Posterior vena cava (tissue), 2 donors: ENCODE measurements around the gene SERHL2. TPM values are rescaled to one million over a fixed set of nuclear protein-coding genes. Genes with fewer than 3 reads are reported as not detected.
"Not testable (repeated sequence)": the region's sequence is repeated elsewhere in the genome, so short reads cannot be mapped to it uniquely, and the experiment has no call there.

Experiments
- DNase-seq: peaks from one replicate; pipeline ENCODE4 v3.0.0-alpha.2; 2020; ENCODE audit warnings: low spot score
- intact Hi-C, 2 donors: fragments of 100-400 bp; cut with DNase I; formaldehyde crosslinking; loops; one replicate each; pipeline versions ENCODE4 v1.14.1 to v1.14.2; 2022 to 2023
- long read RNA-seq, 2 donors: library from polyadenylated mRNA; unstranded; transcript quantifications; one replicate each; pipeline ENCODE4 v2.0.0, GENCODE V29; 2020 to 2021
- total RNA-seq, 2 donors: library from RNA; stranded (reverse); fragmentation: NEBNext Ultra II Directional; extraction: Animal tissue kit (Norgen Biotek cat#: 25700); gene quantifications; one replicate each; pipeline ENCODE4 v1.2.1, GENCODE V29; 2021
- donor health status: DM: yes; HTN: yes; CAD: no.
- donor health status: DM: yes; HTN: yes; CAD: no.

The SERHL2 gene, protein sequence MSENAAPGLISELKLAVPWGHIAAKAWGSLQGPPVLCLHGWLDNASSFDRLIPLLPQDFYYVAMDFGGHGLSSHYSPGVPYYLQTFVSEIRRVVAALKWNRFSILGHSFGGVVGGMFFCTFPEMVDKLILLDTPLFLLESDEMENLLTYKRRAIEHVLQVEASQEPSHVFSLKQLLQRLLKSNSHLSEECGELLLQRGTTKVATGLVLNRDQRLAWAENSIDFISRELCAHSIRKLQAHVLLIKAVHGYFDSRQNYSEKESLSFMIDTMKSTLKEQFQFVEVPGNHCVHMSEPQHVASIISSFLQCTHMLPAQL
- 1 to 10 TPM; 1.3 to 2.0 TPM for total RNA-seq
- long read RNA-seq, donor 1, partial matches to known transcripts: 0 of 4 reads
- long read RNA-seq, donor 1, other reads (novel, unspliced or antisense): 4 of 4 reads
- long read RNA-seq, donor 2, partial matches to known transcripts: 1 of 11 reads
- long read RNA-seq, donor 2, other reads (novel, unspliced or antisense): 10 of 11 reads

DNA sequence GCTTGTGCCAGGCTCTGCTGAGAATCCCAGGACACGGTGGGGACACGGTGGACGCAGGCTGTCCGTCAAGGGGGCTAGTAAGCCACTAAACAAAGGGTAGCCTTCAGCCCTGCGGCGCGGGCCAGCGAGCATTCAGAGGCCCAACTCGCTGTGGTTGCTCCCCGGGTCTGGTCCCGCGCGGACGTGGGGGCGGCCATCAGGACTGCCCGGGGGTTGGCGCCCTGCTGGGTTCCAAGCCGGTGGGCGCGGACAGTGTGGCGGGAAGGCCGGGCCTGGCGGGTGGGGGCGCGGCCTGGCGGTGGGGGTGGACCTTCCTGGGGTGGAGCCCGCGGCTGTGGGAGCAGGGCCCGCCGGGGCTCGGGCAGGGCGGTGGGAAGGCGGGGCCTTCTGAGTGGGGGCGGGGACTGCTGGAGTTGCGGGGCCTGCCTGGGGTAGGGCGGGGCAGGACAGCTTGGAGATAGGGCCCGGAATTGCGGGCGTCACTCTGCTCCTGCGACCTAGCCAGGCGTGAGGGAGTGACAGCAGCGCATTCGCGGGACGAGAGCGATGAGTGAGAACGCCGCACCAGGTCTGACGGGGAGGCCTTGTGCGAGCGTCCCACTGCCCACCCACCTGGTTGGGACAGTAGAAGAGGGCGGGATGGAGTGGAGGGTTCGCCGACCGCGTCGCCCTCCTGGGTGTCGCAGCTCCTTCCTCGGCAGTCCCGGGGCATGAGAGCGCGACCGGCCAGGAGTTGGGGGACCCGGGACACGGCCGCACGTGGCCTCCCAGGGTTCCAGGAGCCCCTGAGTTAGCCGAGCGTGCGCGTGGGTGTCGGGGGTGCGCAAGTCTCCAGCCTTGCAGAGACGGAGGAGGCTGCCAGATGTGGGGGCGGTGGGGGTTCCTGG is at the start of gene SERHL2:
TSS of gene SERHL2 (plus strand) at position 482 of the 887 bp plus-strand sequence. CDS start at position 547, 65 bp downstream.
- intact Hi-C loops: no loop called here
- peak; percentile 95 for DNase-seq

DNA sequence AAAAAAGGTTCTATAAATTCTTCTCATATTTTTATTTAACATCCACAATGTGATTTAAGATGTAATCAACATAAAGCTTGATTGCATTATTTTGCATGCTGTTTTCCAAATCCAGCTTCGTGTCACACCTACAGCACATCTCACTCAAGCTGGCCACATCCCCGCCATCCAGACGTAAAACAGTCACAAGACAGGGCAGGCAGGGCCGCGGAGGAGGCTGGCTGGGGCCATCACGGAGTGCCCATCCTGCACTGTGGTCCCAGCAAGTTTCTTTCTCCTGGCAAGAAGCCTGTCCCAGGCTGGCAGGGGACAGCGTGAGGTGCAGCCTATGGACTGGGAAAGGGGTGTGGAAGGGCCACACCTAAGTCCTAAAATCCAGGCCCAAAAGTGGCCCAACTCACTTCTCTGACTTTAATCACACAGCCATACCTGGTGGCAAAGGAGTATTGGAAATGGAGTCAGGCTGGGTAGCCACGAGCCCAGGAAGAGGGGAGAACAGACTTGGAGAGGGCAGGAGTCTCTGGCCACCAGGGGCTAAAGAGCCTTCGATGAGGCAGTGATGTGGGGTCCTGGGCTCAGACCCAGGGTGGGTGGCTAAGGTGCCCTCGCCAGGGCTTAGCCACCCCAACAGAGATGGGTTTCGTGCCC is 45.3 kb upstream of the SERHL2 start:
- intact Hi-C loops, DNase-seq: not testable (repeated sequence)

DNA sequence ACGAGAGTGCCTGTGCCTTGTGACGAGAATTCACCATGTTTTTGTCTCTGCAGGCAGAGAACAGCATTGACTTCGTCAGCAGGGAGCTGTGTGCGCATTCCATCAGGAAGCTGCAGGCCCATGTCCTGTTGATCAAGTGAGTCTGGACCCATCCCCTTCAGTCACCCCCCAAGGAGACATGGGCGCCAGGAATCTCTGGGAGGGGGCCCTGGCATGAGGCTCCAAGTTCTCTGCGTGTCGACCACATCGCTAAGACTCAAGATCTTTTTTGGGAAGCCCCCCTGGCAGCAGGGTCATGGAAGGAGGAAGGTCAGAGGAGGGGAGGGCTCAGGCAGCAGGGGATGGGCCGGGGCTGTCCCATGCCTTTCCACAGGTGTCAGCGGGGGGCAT is 44.8 kb upstream of the SERHL2 start:
- intact Hi-C loops, DNase-seq: not testable (repeated sequence)

DNA sequence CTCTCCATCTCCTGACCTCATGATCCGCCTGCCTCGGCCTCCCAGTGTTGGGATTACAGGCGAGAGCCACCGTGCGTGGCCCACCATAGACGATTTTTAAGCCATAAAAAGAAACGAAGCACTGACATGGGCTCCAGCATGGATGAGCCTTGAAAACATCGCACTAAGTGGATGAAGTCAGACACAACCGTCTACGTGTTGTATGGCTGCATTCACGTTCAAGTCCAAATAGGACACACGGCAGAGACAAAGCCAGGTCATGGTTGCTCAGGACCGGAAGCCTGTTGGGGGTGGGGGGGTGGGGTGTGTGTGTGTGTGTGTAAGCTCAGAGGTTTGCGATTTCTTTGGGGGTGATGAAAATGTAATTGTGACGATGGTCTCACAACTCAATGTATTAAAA is 44.2 kb upstream of the SERHL2 start:
- DNase-seq: no peak
- intact Hi-C loops: no loop called here

DNA sequence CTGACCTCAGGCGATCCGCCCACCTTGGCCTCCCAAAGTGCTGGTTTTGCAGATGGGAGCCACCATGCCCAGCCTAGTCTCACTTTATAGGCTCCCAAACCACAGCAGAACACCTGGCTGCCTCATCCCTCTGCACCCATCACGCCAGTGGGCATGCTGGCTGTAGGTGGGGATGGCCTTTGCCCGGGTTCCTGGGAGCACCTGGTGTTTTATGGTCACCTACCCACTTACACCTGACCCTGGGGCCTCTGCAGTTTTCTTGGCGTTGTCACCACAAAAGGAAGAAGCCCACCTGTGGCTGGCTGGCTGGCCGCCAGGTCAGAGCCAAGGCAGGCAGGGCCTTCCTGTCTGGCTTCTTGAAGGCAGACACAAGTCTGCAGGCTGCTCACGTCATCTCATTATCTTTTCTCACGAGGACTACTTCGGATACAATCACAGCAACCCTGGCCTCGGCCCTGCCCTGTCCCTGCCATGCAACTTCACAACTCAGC is 42.3 kb upstream of the SERHL2 start:
- intact Hi-C loops: no loop called here
- no peak for DNase-seq

DNA sequence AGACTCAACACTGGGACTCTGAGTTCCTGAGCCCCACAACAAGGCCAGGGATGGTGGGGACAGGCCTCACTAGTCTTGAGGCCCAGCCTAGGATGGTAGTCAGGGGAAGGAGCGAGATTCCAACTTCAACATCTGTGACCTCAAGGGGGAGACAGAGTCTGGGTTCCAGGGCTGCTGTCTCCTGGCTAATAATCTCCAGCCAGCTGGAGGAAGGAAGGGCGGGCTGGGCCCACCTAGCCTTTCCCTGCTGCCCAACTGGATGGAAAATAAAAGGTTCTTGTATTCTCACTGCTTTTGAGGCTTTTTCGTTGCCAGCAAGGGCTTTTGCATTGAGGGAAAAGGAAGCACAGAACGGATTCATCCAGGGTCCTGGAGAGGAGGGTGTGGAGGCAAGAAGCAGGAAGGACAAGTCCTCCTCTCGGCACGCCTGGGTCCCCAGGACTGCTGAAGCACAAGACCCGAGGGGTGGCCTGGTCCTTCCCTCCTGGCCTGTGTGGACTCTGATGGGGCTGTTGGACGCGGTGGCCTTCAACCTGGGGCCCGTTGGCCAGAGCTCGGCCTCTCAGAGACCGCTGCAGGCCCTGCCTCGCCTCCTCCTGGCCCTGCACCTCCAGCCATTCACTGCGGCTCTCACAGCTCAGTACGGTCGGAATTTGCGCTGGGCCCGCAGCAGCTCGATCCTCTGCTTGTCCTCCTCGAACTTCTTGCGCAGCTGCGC is 41.3 kb upstream of the SERHL2 start:
- intact Hi-C loops, DNase-seq: not testable (repeated sequence)

DNA sequence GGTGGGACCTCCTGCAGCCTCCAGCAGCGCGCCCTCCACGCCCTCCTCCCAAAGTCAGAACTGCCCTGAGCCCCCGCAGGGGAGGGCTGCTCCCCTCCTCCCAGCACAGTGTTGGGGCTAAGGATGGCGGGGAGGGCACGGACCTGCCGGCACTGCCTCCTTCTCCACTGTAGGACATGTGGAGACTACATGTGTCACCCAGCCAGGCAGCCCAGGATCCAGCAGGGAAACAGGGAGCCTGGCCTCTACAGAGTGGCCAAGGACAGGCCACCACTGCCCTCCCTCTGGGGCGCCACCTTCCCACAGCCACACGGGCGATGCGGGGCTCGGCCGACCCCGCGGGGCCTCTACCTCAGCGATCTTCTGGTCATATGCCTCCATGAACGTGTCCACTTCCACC is 39.4 kb upstream of the SERHL2 start:
- intact Hi-C loops: not testable (repeated sequence)

DNA sequence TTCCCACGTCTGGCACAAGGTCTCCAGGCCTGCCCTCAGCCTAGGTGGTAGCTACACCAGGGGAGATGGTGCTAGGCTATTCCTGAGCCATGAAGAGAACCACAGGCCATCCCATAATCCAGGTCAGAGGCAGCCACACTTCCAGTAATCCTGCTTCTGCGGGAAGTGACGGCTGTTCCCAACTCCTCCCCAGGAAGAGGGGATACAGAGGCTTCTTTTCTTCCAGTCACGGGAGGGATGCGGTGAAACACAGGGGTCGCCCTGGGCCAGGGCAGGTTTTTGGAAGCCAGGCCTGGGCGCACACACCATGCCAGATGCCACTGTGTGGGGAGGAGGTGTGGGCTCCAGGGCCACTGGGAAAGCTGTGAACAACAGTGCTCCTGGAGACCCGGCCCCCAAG is 38.5 kb upstream of the SERHL2 start:
- intact Hi-C loops: not testable (repeated sequence)

More for the DNA sequence above, 39.4 kb upstream of the SERHL2 start:
- DNase-seq: not testable (repeated sequence)

DNA sequence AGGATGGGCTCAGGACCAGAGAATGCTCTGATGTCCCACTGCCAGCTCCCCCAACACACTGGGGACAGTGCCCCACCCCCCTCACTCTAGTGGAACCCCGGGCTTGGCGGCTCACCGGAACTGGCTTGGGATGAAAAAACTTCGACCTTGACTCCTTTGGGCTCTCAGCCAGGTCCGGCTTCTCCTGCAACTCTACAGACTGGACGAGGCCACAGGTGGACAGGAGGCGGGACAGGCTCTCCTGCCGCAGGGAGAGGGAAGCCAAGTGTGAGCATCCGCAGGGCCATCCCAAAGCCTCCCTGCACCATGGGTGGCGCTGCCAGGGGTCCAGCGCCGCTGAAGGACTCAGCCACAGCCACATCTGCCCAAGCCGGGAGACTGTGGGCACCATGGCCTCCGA is 37.9 kb upstream of the SERHL2 start:
- no peak for DNase-seq
- intact Hi-C loops: no loop called here

More for the DNA sequence above, 38.5 kb upstream of the SERHL2 start:
- not testable (repeated sequence) for DNase-seq

DNA sequence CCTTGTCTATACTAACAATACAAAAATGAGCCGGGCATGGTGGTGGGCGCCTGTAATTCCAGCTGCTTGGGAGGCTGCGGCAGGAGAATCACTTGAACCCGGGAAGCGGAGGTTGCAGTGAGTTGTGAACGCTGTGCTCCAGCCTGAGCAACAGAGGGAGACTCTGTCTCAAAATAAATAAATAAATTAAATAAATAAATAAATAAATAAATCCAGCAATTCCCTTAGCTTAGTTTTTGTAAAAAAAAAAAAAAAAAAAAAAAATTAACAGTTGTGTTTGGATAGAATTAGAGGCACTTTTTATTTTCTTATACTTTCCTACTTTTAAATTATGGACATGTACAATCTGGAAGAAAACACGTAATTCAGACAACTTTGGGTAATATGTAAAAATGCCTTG is 36.7 kb upstream of the SERHL2 start:
- intact Hi-C loops, DNase-seq: not testable (repeated sequence)

DNA sequence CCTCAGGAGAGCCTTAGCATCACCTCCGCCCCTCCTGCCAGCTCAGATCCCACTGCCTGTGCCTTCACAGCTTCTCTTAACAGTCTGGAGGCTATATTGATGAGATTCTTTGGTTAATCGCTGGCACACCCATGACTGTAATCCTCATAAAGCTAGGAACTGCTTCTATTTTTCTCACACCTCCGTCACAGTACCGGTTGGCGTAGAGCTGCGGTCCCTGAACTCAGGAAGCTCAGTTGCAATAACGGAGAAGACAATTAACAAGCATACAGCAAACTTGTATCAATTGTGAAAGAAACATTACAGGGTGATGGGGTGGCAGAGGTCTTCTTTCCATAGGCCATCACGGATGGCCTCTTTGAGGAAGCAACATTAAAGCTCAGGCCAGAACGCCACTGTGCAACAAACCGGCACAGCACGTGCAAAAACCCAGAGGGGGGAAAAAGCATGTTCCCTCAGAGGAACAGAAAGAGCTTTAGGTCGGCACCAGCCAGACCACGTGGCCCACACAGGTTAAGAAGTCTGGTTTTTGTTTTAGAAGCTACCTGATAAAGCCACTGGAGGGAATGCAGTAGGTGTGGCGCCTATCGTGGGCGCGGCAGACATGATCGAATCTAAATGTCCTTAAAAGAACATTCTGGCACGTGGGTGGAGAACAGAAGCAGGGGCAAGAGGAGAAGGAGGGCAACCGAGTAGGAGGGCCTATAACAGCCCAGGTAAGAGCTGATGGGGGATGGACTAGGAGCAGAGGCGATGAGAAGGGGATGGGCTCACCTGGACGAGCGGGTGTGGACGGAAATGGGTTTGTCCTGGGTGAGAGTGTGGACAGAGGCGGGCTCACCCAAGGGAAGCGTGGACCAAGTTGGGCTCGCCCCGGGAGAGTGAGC is 34.9 kb upstream of the SERHL2 start:
- DNase-seq, intact Hi-C loops: not testable (repeated sequence)

DNA sequence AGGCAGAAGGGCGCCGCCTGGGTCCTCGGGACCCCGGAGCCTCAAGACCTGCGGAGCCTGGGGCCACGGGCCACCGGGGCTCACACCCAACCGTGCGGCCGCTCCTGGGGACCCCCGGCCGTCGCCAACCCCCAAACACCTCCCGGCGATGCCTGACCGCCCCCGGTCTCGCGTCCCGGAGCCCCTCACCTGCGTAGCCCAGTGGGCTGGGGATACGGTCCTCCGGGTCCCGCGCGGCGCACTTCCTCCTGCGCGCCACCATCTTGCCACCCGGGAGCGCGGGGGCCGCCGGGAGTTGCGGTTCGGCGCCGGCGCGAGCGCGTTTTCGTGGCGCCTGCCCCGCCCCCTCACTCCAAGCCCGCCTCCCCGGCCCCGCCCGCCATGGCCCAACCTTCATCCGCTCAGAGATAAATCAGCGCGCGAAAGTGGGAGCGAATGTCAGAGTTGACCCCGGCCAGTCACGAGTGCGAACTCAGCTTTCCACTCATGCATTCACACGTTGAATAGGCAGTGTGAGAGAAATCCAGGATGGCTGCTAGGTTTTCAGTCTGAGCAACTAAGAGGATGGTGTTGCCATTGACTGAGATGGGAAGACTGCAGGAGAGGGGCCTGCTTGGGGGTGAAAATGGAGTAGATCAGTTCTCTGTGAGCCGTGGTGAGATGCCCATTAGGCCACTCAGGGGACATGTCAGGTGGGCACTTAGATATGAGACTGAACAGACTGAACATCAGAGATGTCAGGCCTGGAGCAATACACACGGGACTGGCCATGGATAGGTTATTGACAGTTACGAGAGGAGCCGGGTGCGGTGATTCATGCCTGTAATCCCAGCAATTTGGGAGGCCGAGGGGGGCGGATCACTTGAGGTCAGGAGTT is 34.0 kb upstream of the SERHL2 start, which contains the start of gene RRP7A:
TSS of gene RRP7A (minus strand) at position 272 of the 877 bp plus-strand sequence. CDS start at position 262, 10 bp downstream.
- intact Hi-C loops: no loop called here

DNA sequence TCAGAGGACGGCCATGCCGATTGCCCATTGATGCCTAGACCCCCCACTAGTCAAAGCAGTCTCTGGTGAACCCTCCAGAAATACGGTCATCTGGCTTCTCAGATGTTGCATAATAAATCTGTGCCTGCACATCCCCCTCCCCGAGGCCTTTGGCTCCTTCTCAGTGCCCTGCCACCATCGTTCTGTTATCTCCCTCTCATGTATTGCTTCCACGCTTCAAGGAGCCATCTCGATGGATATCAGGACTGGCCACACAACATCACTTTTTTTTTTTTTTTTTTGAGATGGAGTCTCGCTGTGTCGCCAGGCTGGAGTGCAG is 32.6 kb upstream of the SERHL2 start:
- intact Hi-C loops: no loop called here
- DNase-seq: no peak

More for the DNA sequence above, 34.0 kb upstream of the SERHL2 start, which contains the start of gene RRP7A:
- peak; percentile 93 for DNase-seq

DNA sequence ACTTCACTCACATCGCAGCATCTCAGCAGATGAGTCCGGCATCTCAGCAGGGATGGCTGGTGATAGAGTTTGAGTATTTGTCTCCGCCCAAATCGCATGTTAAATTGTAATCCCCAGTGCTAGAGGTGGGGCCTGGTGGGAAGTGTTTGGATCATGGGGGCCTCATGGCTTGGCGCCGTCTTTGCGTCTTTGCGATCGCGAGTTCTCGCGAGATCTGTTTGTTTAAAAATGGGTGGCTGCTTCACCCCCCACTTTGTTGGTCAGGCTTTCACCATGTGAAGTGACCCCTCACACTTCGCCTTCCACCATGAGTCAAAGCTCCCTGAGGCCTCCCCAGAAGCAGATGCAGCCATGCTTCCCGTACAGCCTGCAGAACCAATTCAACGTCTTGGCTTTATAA is 31.2 kb upstream of the SERHL2 start:
- intact Hi-C loops: no loop called here
- DNase-seq: no peak

DNA sequence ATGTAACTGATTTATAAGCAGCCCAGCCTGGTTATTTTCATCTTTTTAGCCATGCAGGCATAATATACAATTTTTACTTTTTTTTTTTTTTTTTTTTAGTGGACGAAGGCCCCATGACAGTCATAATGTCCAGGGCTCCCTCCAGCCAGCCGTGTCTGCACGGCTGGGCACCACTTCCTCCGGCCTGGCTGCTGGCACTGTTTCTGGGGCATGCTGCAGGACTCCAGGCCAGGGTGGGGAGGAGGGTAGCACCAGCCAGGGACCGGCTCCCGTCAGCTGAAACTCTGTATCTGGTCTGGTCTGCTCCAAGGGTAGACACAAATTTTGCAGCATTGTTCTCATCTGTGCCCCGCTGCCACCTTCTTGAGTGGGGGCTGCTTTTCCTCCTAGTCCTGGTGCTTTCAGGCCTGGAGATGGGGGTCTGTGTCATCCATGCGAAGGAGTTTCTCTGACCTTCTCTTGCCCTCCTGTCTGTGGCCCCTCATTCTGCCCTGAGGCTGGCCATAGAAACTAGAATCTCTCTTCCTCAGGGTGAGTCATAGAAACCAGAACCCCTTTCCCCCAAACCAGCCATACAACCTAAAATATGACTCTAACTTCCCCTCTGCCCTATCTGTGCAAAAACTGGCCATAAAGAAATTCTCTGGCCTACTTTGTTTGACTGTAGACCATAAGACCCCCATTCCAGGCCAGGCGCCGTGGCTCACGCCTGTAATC is 25.0 kb upstream of the SERHL2 start:
- intact Hi-C loops: no loop called here
- no peak for DNase-seq

DNA sequence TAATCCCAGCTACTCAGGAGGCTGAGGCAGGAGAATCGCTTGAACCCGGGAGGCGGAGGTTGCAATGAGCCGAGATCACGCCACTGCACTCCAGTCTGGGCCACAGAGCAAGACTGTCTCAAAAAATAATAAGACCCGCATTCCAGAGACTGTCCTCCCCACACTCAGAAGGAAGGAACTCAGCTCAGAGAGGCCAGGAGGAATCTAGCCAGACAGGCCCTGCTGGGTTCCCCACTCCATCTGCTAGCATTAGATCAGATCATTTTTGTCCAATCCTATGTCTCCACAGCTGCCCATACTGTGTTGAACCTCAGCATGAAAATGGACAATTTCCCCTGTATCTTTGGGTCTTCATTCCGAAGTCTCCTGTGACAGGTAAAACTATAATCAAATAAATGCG is 24.3 kb upstream of the SERHL2 start:
- DNase-seq, intact Hi-C loops: not testable (repeated sequence)
